NCI-H2171 (cell line): ENCODE measurements around the gene TIAM1.

ENCODE experiments used
- DNase-seq: peaks from one replicate; lab custom pipeline; 2025; lab: John Stamatoyannopoulos, UW

The TIAM1 gene

DNA sequence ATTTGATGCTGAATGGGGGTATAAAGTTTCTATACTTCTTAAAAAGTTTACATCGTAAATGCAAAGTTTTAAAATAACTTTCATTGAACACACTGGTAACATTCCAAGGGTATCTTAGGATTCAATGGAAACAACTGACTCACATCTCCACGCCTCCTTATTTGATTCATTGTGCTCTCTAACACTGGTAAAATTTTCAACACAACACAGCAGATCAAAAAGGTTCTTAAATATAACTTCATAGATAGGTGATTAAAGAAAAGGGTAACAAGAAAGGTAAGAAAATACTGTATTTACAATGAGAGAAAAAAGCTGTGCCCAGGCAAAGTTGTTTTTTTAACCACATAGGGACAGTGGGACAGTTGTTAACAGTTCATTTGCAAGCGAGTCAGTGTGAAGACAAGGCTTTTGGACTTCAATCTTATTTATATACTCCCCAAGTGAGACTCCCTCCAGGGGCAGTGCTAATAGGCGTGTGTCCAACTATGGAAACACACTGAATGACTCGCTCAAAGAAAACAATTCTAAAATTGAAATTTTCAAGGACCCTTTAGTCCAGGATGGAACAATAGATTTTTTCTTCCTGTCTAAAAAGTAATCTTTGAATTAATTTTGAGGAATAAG, 140.5 kb downstream of the TIAM1 start:
- DNase-seq = no peak

- DNase-seq = no peak
These were observed 142.5 kb downstream of the TIAM1 start for GRCh38 chr21:31201548-31201947.

DNA sequence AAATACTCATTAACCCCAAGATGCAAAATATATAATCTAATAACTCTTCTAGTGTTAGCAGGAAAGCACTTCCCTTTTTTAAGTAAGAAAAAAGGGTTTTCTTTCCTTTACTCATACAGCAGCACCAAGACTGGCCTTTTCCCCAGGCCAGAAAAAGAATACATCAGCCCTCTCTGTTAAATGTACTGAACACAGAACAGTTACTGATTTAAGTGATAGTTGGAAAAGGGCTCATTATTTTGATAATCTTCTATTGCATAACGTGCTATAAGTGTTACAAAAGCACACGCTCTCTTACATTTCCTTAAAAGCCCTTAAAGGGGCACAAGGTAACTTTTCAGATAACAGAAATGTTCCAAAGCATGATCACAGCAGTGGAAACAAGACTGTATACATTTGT, 142.9 kb downstream of the TIAM1 start:
- DNase-seq = no peak

DNA sequence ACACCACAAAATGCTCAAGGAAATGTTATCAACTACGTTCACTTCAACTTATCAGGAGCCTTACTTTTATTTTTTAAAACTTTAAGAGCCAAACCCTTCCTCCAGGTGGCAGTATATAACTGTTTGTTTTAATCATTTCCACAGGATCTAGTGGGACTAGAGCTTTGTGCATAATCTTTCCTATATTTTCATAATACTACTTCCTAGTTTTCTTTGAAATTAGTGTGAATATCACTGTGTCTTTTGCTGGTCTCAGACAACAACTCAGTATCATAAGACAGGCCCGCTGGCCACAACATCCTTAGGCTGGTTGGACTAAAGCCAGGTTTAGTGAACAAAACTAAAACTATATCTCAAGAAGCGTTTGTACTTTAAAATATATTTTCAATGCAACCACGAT, 145.5 kb downstream of the TIAM1 start:
- DNase-seq = peak; percentile 33

DNA sequence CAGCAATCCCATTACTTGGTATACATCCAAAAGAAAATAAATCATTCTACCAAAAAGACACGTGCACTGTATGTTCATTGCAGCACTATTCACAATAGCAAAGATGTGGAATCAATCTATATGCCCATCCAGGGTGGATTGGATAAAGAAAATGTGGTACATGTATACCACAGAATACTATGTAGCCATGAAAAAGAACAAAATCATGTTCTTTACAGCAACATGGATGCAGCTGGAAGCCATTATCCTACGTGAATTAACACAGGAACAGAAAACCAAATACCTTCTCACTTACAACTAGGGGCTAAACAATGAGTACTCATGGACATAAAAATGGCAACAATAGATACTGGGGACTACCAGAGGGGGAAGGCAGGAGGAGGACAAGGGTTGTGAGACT, 147.3 kb downstream of the TIAM1 start:
- no peak for DNase-seq

DNA sequence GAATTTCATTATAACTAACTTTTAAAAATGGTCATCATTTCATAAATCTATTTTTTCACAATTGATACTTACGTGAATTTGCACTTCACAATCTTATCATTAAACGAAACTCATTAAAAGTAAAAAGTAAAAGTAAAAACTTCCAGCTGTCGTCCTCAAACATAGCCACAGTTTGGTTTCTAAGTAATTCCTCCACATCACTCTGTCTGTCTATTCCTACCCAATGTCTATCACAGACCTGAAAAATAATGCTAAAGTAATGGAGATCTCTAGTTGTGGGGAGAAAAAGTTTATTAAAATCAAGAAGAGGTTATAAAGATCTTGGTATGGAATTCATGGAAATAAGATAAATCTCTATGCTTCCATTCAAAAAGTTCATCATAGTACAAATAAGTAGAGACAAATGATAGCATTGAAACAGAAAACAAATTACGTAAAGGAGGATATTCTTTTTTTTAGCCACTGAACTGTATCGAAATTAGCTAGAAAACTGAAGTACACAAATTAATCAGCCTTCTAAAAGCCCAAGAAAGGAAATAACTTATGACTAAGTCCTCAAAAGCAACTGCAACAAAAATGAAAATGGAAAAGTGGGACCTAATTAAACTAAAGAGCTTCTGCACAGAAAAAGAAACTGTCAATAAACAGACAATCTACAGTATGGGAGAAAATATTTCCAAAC, 148.6 kb downstream of the TIAM1 start:
- DNase-seq = no peak

- no peak for DNase-seq
These were observed 149.4 kb downstream of the TIAM1 start for GRCh38 chr21:31194510-31195293.

GRCh38 chr21:31193761-31194160, 150.3 kb downstream of the TIAM1 start:
- DNase-seq = no peak

DNA sequence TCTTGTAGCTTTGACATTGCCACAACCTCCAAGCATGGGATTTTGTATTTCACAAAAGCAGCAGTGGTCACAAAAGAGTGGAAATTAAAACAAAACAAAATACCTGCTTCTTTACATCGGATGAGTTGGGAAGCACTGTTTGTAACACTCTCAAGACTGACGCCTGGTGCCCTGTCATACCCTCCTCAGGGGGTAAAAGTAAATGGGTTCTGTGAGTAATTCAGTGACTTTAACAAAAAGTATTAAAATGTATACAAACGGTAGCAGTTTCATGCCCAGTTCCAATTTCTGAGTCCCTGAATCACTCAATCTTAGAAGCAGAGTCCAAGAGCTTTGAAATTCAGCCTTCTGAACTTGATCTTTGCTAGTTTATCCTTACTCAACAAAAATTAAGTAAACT, 152.5 kb downstream of the TIAM1 start:
- DNase-seq = no peak

DNA sequence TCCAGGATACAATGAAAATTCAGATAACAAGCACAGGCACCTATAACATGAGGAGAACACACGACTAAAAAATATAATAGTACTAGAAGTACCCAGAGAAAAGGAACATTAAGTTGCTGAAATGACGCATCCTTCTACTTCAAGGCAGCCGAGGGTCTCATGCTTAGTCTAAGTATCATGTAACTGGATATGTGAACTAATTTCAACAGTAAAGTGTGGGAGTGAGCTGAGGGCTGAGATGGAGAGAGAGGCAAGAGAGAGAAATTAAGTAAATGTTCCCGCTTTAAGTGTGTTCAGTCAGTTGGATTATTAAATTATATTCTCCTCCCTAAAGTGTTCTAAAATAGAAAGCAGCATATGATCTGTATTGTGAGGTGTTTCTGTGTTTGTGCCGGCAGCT, 153.5 kb downstream of the TIAM1 start:
- DNase-seq = no peak

DNA sequence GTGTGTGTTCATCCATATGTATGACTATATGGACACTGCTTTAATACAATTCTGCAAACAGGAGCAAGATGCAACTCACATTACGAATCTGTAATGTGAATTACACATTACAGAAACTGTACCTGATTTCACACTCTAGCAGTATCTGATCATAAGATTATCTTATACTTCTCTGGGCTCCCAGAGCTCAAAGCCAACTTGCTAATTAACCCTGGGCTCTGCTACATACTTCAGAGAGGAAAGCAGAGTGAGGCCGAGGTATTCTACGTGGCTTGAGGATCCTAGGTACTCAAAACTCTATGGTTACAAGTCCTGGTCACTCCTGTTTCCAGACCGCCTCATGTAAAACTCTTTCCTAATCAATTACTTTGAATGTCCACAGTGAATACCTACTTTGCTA, 156.6 kb downstream of the TIAM1 start:
- no peak for DNase-seq

- no peak for DNase-seq
These were observed 157.1 kb downstream of the TIAM1 start for GRCh38 chr21:31186916-31187315.

DNA sequence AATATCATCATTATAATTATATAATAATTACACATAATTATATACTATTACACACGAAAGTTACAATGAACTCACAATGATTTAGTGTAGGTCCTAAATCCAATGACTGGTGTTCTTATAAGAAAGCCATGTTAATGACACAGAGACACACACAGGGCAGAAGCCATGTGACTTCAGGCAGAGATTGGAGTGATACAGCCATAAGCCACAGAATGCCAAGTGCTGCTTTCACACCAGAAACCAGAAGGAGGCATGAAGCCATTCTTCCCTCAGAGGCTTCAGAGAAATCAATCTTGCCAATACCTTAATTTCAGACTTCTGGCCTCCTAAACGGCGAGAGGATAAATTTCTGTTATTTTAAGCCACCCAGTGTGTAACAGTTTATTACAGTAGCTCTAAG, 158.4 kb downstream of the TIAM1 start:
- no peak for DNase-seq

- no peak for DNase-seq
These were observed 159.2 kb downstream of the TIAM1 start for GRCh38 chr21:31184876-31185275.

DNA sequence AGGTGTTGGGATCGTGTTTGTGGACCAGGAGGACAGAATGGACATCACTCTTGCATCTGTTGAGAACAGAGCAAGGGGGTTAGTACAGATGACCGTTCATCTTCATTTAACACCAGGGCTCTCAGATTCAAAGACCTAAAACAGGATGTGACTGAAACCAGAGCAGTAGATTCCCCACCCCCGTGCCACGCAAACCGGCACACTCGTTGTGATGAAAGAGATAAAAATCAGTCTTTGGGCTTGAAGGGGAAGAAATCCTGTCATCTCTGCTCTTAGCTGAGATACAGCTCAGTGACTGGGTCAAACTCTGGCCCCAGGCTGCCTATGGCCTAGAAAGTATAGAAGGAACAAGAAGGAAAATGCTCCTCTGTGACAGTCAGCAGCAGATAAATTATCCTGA, 159.6 kb downstream of the TIAM1 start:
- DNase-seq = no peak

GRCh38 chr21:31182231-31183140, 161.6 kb downstream of the TIAM1 start:
- no peak for DNase-seq

- no peak for DNase-seq
These were observed 162.8 kb downstream of the TIAM1 start for GRCh38 chr21:31181082-31181750.

DNA sequence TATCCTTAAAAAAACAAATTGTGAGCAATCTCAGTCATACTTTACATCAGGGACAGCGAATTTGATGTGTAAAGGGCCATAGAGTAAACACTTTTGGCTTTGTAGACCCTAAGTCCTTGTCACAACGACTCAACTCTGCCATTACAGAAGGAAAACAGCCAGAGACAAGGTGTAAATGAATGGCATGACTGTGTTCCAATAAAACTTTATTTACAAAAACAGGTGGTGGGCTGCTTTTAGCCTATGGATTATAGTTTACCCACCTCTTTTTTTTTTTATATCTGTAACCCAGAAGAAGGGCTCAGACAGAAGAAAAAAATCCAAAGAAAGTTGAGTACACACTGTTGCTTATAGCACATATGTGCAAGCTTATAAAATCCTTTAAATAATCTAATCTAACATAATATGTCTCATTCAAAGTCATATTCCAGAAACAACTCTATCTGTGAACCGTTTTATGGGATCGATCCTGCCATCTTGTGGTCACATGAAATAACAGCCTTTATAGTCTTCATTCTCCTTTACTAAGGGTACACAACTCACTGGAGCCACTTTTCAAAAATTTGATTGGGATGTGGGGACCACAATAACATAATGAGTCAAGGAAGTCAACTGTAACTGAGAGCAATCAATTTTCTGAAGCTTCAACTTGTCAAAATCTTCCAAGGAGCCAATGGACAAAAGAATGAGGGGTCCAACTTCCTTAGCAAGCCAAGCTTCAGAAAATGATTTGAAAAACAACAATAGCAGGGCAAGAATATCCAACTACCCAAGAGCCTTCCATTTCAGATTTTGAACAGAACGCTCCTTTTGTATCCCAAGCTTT, 163.6 kb downstream of the TIAM1 start:
- DNase-seq = peak; percentile 8

GRCh38 chr21:31176725-31177124, 167.3 kb downstream of the TIAM1 start:
- no peak for DNase-seq

GRCh38 chr21:31176080-31176551, 167.9 kb downstream of the TIAM1 start:
- DNase-seq = no peak
